ENCODE results near the gene PODXL2.

DNA sequence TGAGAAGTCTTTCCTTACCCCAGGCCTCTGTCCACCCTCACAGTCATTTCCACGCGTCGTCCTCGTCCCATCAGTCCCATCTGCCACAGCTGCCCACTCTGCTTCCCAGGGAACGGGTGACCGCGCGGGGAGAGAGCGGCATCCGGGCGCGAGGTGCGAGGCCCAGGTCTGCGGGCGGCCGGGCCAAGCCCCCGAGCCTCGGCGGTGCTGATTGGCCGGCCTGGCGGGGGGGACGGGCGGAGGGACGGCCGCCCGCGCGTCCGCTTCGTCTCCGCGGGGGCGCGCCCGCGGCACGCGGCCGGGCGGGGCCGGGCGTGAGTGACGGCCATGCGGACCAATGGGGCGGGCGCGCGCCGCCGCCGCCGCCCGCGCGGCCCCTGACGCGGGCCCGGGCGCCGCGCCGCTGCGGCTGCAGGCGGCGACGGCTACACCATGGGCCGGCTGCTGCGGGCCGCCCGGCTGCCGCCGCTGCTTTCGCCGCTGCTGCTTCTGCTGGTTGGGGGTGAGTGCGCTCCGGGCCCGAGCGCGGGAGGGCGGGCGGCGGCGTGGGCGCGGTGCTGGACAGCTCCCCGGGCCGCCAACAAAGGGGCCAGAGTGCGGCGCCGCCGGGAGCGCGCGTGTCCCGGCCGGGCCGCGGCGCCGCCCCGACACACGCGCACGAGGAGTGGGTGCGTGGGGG, at the start of gene PODXL2:
- peak in 1 of 7 experiments; percentile 4 for TF ChIP-seq CTCF (IDR thresholded peaks at IDR 0.05)
- TF ChIP-seq POLR2A (IDR thresholded peaks at IDR 0.05): no peak
